Breast epithelium (tissue), 3 donors: ENCODE data around the gene DNM3.

Source experiments
- CTCF ChIP-seq, 3 donors: fragments of 450-650 bp; IDR thresholded peaks; one replicate each; pipeline ENCODE4 v1.5.1; 2016 to 2017; ENCODE audit warnings: antibody characterized with exemption in 3 of 3, mild to moderate bottlenecking in 3 of 3, moderate library complexity in 3 of 3
- POLR2A ChIP-seq: fragments of 450-650 bp; IDR thresholded peaks from one replicate; pipeline ENCODE4 v1.6.1; 2016; ENCODE audit warnings: antibody characterized with exemption, mild to moderate bottlenecking, moderate library complexity

GRCh38 chr1:172328266-172328665 is 487.0 kb downstream of the DNM3 start:
- no peak for TF ChIP-seq POLR2A
- TF ChIP-seq CTCF (IDR thresholded peaks at IDR 0.05): no peak
